ENCODE results near the gene HOXC12.

DNA sequence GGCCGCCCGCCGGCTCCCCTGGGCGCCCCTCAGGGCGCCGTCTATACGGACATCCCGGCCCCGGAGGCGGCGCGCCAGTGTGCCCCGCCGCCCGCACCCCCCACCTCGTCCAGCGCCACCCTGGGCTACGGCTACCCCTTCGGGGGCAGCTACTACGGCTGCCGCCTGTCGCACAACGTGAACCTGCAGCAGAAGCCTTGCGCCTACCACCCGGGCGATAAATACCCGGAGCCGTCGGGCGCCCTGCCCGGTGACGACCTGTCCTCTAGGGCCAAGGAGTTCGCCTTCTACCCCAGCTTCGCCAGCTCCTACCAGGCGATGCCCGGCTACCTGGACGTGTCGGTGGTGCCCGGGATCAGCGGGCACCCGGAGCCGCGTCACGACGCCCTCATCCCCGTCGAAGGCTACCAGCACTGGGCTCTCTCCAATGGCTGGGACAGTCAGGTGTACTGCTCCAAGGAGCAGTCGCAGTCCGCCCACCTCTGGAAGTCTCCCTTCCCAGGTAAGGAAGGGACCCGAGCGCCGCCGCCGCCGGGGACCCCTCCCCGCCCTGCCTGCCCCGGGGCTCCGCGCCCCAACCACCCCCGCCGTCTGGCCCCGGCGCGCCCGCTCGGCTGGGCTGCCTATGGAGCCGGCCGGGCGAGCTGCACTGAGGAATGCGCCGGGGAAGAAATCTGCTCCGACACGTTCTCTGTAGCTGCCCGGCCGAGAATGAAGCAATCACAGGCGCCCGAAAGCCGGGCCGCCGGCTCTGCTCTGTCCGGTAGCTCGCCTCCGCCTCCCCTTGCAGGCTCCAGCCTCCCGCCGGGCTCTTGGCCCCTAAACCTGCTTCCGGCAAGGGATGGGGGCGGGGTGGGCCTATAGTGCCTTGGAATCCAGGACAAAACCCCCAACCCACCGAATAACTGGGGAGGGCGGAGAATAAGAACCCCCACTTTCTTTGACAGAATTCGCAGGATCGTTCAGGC lies 15.3 kb upstream of the HOXC12 start:
- no peak for TF ChIP-seq POLR2AphosphoS5 (IDR thresholded peaks at IDR 0.05)
- no peak for TF ChIP-seq CTCF (IDR thresholded peaks at IDR 0.05)
